Sigmoid colon (tissue), 7 donors: ENCODE results near the gene CHTOP. TPM values are rescaled to one million over a fixed set of nuclear protein-coding genes. Genes with fewer than 3 reads are reported as not detected.

Experiments
- DNase-seq: peaks from one replicate; pipeline ENCODE4 v3.0.0-alpha.2; 2019
- H3K27ac ChIP-seq, 4 donors: fragments of 200-600 bp; sonication (generic); one replicate each; pipeline ENCODE4 v1.5.1; 2016 to 2019; ENCODE audit warnings: mild to moderate bottlenecking in 1 of 4
- H3K27me3 ChIP-seq, 3 donors: fragments of 200-600 bp; sonication (generic); one replicate each; pipeline ENCODE4 v1.5.1; 2019; ENCODE audit warnings: mild to moderate bottlenecking in 1 of 3
- H3K36me3 ChIP-seq, 4 donors: fragments of 200-600 bp; sonication (generic); one replicate each; pipeline ENCODE4 v1.5.1; 2016 to 2019
- H3K4me1 ChIP-seq, 4 donors: fragments of 200-600 bp; sonication (generic); one replicate each; pipeline ENCODE4 v1.5.1; 2017 to 2019
- H3K4me3 ChIP-seq, 4 donors: fragments of 200-600 bp; sonication (generic); one replicate each; pipeline ENCODE4 v1.5.1; 2017 to 2019; ENCODE audit warnings: mild to moderate bottlenecking in 2 of 4, moderate library complexity in 1 of 4
- H3K9me3 ChIP-seq, 4 donors: fragments of 200-600 bp in 3 of 4; sonication (generic) in 3 of 4; one replicate each; pipeline versions ENCODE4 v1.5.1 to v1.6.1; 2013 to 2019
- CTCF ChIP-seq, 4 experiments: fragments of 450-650 bp in 3 of 4; fragments of 200-600 bp in 1 of 4; IDR thresholded peaks; one replicate each; pipeline ENCODE4 v1.5.1; 2016 to 2019; ENCODE audit warnings: antibody characterized with exemption in 4 of 4, mild to moderate bottlenecking in 3 of 4, moderate library complexity in 2 of 4
- EP300 ChIP-seq, 4 donors: sonication (generic); formaldehyde crosslinking; IDR thresholded peaks; one replicate each; pipeline ENCODE4 v1.6.1; 2017; ENCODE audit warnings: antibody characterized with exemption in 4 of 4
- POLR2A ChIP-seq, 2 donors: fragments of 450-650 bp; IDR thresholded peaks; one replicate each; pipeline ENCODE4 v1.6.1; 2016; ENCODE audit warnings: antibody characterized with exemption in 2 of 2, mild to moderate bottlenecking in 2 of 2, moderate library complexity in 2 of 2
- POLR2AphosphoS5 ChIP-seq, 4 donors: sonication (generic); formaldehyde crosslinking; IDR thresholded peaks; one replicate each; pipeline ENCODE4 v1.6.1; 2017; ENCODE audit warnings: antibody characterized with exemption in 4 of 4
- WGBS, 2 donors: extraction: QIAGEN DNeasy Blood & Tissue Kit; methylation state at CpG; one replicate each; pipeline ENCODE4 v1.1.7; 2013; 5-methylcytosine and 5-hydroxymethylcytosine counted together
- intact Hi-C: fragments of 100-400 bp; cut with DNase I; formaldehyde crosslinking; loops from one replicate; pipeline ENCODE4 v1.15.1; 2023
- polyA plus RNA-seq, 3 donors: library from polyadenylated mRNA; stranded (reverse); fragments of 200-250 nt; gene quantifications; one replicate each; pipeline ENCODE4 v1.2.3, GENCODE V29; 2013
- total RNA-seq, 4 donors: library from RNA; depleted of rRNA; stranded (reverse); fragments of >200 nt; gene quantifications; one replicate each; pipeline ENCODE4 v1.1.0, GENCODE V29; 2016
- donor health status: healthy with polysubstance abuse.
- donor health status: Bipolar disorder and iron deficiency.
- donor health status: healthy.

CHTOP gene
- total and polyA plus RNA-seq, 7 donors, result 35.4 to 65.4 (median 49.3) TPM

- intact Hi-C loops, result no loop called here
Observed at GRCh38 chr1:153651771-153652170, 17.9 kb downstream of the CHTOP start.

GRCh38 chr1:153652805-153653500 lies 19.1 kb downstream of the CHTOP start:
- DNase-seq, result peak; percentile 64
- Histone ChIP-seq H3K9me3 (no peaks in the 10 kb centered on the region), H3K4me1 (peaks cover 0 to under 1% (median 0%) of the 10 kb centered on the region in 4 donors), H3K27me3 (no peaks in the 10 kb centered on the region), H3K4me3 (no peak overlapping the region), H3K36me3 (no peaks in the 10 kb centered on the region), H3K27ac (peak overlapping the region in 2 of 4 donors; percentile 5 to 51)
- TF ChIP-seq POLR2A (IDR thresholded peaks at IDR 0.05) (no peak), EP300 (IDR thresholded peaks at IDR 0.05) (no peak), POLR2AphosphoS5 (IDR thresholded peaks at IDR 0.05) (no peak), CTCF (IDR thresholded peaks at IDR 0.05) (no peak)
- intact Hi-C loops, result no loop called here
- 33 to 67% methylated on average over 3 of the region's 3 CpGs for WGBS, 2 donors

More at GRCh38 chr1:153651771-153652170, 17.9 kb downstream of the CHTOP start:
- no peak for TF ChIP-seq POLR2AphosphoS5 (IDR thresholded peaks at IDR 0.05)
- TF ChIP-seq CTCF (IDR thresholded peaks at IDR 0.05), result no peak
- no peak for TF ChIP-seq POLR2A (IDR thresholded peaks at IDR 0.05)
- TF ChIP-seq EP300 (IDR thresholded peaks at IDR 0.05), result no peak
- no peak overlapping the region for H3K27ac ChIP-seq
- DNase-seq, result peak; percentile 40
- no peak overlapping the region for H3K4me3 ChIP-seq
- no peaks in the 10 kb centered on the region for H3K9me3 ChIP-seq
- H3K4me1 ChIP-seq, result no peaks in the 10 kb centered on the region
- WGBS, 2 donors, result 31 to 72% methylated on average over 1 of the region's 1 CpG
- H3K27me3 ChIP-seq, result no peaks in the 10 kb centered on the region
- H3K36me3 ChIP-seq, result peaks cover 0 to 4% (median 2%) of the 10 kb centered on the region in 4 donors

- peak; percentile 19 for DNase-seq
- 89 to 90% methylated on average over 3 of the region's 3 CpGs for WGBS, 2 donors
Observed at GRCh38 chr1:153655333-153655732, 21.5 kb downstream of the CHTOP start.

GRCh38 chr1:153658400-153659174 lies 24.7 kb downstream of the CHTOP start, which contains the start of gene SNAPIN:
TSS of gene SNAPIN (plus strand) at chr1:153658703. CDS start at chr1:153658744, 41 bp downstream.
- Histone ChIP-seq H3K4me3 (peak within 1 kb of the TSS; percentile 58 to 73 (median 67)), H3K27me3 (no peaks in the 10 kb centered on the region), H3K36me3 (peaks cover 24 to 36% (median 25%) of the 10 kb centered on the region in 4 donors), H3K9me3 (no peaks in the 10 kb centered on the region), H3K27ac (peak within 1 kb of the TSS; percentile 92 to 94 (median 93)), H3K4me1 (peaks cover 0 to 14% (median 11%) of the 10 kb centered on the region in 4 donors)
- TF ChIP-seq EP300 (IDR thresholded peaks at IDR 0.05) (peak in 1 of 4 donors; percentile 39), POLR2AphosphoS5 (IDR thresholded peaks at IDR 0.05) (peak; percentile 66 to 86 (median 80)), POLR2A (IDR thresholded peaks at IDR 0.05) (peak; percentile 51 to 53), CTCF (IDR thresholded peaks at IDR 0.05) (peak in 1 of 4 experiments; percentile 16)
- peak; percentile 96 for DNase-seq
- WGBS, 2 donors, result 2% methylated on average over 53 of the region's 53 CpGs
- intact Hi-C loops, result loop anchor here (2.0 to 5.0 kb wide), 2 partner anchors 24 to 86 kb away; partner anchors contain the start of gene CHTOP

More at GRCh38 chr1:153655333-153655732, 21.5 kb downstream of the CHTOP start:
- no peak overlapping the region for H3K4me3 ChIP-seq
- TF ChIP-seq POLR2A (IDR thresholded peaks at IDR 0.05), result no peak
- no peak for TF ChIP-seq CTCF (IDR thresholded peaks at IDR 0.05)
- TF ChIP-seq POLR2AphosphoS5 (IDR thresholded peaks at IDR 0.05), result no peak
- no peak for TF ChIP-seq EP300 (IDR thresholded peaks at IDR 0.05)
- no peak overlapping the region for H3K27ac ChIP-seq
- intact Hi-C loops, result loop anchor here (5.0 kb wide), 1 partner anchor 83 kb away; no protein-coding TSS in a partner anchor
- no peaks in the 10 kb centered on the region for H3K9me3 ChIP-seq
- peaks cover 0 to 14% (median 11%) of the 10 kb centered on the region in 4 donors for H3K4me1 ChIP-seq
- H3K36me3 ChIP-seq, result peaks cover 0 to 3% (median 0%) of the 10 kb centered on the region in 4 donors
- H3K27me3 ChIP-seq, result no peaks in the 10 kb centered on the region
